ENCODE data around the gene PABPC3.

PABPC3 gene

GRCh38 chr13:25062479-25062878, 33.5 kb upstream of the PABPC3 start:
- ChIA-PET POLR2A (no interaction called here), CTCF (no interaction called here)
- no peak for DNase-seq (ENCODE audit: extremely low spot score)
- no peak for TF ChIP-seq CTCF (IDR thresholded peaks at IDR 0.05; ENCODE audit: control extremely low read depth, extremely low read depth, low read depth, missing control alignments)

DNA sequence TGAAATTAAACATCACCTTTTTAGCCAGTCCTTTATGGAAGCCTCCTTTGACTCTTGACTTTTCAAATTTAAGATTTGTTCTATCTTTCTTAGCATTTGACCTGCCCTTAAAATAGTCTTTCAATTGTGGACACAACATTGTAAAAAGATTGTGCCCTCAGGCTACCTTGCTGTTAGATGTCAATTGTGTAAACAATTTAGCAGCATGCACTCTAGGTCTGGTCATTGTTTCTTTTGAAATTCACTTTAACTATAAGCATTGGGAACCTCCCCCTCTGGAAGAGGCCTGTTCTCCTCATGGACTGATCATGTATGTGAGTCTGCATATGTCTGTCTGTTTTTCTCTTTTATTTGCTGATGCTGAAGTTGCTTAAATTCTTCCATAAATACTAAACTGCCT, 31.5 kb upstream of the PABPC3 start:
- CTCF ChIA-PET: interaction anchor here (1.4 to 2.0 kb wide), 2 partner anchors 11 to 20 kb away, joined by 4 to 6 read pairs; no protein-coding TSS in a partner anchor
- no peak for DNase-seq (ENCODE audit: extremely low spot score)
- TF ChIP-seq CTCF (IDR thresholded peaks at IDR 0.05; ENCODE audit: control extremely low read depth, extremely low read depth, low read depth, missing control alignments): no peak
- POLR2A ChIA-PET: no interaction called here

DNA sequence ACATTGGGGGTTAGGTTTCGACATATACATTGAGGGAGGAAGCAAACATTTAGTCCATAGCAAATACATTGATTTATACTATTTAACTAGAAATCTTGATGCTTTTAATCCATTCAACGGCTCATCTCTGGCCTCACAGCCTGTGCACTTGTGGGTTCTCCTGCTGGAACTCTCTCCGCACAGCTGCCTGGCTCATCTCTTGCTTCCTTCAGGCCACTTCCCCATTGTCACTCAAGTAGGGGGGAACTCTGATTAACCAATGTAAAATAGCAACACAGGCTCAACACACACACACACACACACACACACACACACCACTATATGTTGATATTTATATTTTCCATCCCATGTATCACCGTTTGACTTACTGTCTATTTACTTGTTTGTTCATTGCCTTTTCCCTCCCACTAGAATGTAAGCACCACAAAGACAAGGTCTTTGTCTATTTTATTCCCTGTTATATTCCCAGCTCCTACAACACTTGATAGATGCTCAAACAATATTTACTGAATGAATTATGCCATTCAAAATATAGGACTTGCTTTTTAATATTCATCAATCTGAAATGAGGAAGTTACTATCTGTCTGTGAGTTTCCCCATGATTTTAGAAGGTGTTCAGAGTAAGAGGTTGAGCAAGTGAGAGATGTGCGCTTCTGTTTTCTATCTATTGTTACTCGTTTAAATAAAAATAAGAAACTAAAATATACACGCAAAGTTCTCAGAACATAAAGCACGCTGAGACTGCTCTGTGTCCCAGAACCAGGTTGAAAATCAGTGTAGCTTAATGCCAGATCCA, 29.8 kb upstream of the PABPC3 start:
- DNase-seq (ENCODE audit: extremely low spot score): no peak
- TF ChIP-seq CTCF (IDR thresholded peaks at IDR 0.05; ENCODE audit: control extremely low read depth, extremely low read depth, low read depth, missing control alignments): no peak
- CTCF ChIA-PET: interaction anchor here (1.2 to 2.0 kb wide), 3 partner anchors 18 to 310 kb away, joined by 3 to 5 read pairs (median 4); no protein-coding TSS in a partner anchor
- POLR2A ChIA-PET: no interaction called here

DNA sequence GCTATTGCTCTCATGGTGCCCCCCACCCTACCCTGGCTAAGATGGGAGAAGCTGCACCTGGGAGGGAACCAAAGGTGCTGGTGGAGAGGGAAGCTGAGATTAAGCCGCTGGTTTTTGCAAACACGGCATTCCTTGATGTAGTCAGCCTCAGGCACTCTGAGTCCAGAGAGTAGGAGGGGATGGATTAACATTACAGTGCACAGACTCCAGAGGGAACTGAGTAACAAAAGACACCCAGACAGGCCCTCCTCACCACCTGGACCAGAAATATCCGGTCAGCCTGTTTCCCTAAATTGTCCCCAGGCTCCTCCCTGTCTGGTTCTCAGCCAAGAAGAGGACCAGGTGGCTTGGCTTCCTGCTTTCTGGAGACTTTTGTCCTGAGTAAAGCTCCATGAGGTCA, 28.9 kb upstream of the PABPC3 start:
- no peak for DNase-seq (ENCODE audit: extremely low spot score)
- ChIA-PET POLR2A (no interaction called here), CTCF (interaction anchor here (0.8 to 1.5 kb wide), 4 partner anchors 17 to 309 kb away, joined by 3 to 5 read pairs (median 3); no protein-coding TSS in a partner anchor)

DNA sequence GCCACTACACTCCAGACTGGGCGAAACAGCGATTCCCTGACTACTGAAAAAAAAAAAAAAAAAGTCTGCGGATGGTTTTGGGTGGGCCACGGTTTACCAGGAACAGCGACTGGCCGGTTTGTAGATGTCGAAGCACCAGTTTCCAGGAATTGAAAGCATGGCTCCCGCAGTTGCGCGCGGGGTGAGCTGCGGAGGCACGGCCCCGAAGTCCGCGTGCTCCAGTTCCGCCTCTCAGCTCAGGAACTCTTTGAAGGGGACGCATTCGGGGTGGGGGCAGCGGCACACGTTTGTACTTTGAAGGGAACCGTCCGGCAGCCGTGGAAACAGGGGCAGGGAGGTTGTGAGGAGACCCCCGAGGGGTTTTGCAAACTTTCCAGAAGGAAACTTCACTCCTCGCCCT, 27.1 kb upstream of the PABPC3 start:
- TF ChIP-seq CTCF (IDR thresholded peaks at IDR 0.05; ENCODE audit: control extremely low read depth, extremely low read depth, low read depth, missing control alignments): no peak
- ChIA-PET CTCF (no interaction called here), POLR2A (no interaction called here)
- no peak for DNase-seq (ENCODE audit: extremely low spot score)

More for the DNA sequence above, 28.9 kb upstream of the PABPC3 start:
- TF ChIP-seq CTCF (IDR thresholded peaks at IDR 0.05; ENCODE audit: control extremely low read depth, extremely low read depth, low read depth, missing control alignments): no peak

DNA sequence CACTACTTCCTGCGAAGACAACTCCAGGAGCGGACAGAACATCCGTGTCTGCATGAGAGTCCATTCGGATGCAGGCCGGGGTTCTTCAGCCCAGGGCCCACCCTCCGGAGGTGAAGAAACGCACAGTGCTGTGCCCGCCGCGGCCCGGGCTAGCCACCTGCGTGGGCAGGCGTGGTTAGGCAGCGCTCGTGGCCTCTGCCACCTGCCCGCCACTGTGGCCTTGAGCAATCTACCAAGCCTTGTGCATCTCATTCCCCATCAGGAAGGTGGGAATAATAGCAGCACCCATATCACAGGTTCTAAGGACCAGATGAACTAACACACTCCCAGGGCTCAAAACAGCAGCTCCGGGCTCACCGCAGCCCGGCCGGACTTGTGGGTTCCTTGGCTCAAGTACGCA, 26.7 kb upstream of the PABPC3 start:
- ChIA-PET POLR2A (no interaction called here), CTCF (interaction anchor here (2.2 kb wide), 1 partner anchor 8 kb away, joined by 6 read pairs; no protein-coding TSS in a partner anchor)
- DNase-seq (ENCODE audit: extremely low spot score): no peak
- no peak for TF ChIP-seq CTCF (IDR thresholded peaks at IDR 0.05; ENCODE audit: control extremely low read depth, extremely low read depth, low read depth, missing control alignments)
